Measurements from ENCODE around the gene CUL4A.
"Not testable (repeated sequence)": the region's sequence is repeated elsewhere in the genome, so short reads cannot be mapped to it uniquely, and the experiment has no call there.

CUL4A gene

DNA sequence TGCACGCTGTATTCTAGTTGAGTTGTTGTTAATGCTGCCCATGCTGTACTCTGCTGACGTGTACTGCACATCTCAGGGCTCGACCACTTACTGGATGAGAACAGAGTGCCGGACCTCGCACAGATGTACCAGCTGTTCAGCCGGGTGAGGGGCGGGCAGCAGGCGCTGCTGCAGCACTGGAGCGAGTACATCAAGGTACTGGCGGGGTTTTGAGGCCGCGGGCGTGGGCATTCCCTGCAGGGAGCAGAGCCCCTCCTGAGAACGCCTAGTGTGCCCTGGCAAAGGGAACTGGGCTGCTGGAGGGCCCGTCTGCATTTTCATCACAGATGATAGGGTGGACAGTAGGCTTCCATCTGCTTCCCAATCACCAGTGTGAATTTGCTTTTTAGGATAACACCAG lies 29.9 kb downstream of the CUL4A start:
- no peak for DNase-seq (ENCODE audit: low spot score)

DNA sequence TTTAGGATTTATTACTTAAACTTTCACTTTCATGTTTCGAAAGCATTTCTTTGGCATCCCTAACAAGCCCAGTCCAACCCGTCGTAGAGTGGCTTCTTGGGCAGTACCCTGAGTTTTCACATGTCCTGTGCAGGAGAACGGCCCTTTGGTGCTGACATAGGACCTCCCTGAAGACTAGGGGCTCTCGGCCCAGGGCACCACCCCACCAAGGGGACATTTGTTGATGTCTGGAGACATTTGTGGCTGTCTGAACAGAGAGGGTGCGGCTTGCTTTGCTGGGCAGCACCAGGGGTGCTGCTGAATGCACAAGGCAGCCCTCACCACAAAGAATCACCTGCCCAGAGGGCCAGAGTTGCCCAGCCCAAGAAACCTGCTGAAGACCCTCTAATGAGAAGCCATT lies 30.6 kb downstream of the CUL4A start:
- no peak for DNase-seq (ENCODE audit: low spot score)

DNA sequence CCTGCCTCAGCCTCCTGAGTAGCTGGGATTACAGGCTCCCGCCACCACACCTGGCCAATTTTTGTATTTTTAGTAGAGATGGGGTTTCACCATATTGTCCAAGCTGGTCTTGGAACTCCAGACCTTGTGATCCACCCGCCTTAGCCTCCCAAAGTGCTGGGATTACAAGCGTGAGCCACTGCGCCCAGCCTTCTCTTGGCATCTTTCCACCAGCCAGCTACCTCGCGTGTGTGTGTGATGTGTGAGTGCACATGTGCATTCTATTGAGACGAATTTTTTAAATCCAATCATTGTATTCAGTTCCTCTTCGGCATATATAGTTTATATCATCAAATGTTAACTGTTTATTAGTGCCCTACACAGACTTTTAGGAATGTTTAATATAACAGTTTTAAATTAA lies 32.2 kb downstream of the CUL4A start:
- not testable (repeated sequence) for DNase-seq (ENCODE audit: low spot score)

DNA sequence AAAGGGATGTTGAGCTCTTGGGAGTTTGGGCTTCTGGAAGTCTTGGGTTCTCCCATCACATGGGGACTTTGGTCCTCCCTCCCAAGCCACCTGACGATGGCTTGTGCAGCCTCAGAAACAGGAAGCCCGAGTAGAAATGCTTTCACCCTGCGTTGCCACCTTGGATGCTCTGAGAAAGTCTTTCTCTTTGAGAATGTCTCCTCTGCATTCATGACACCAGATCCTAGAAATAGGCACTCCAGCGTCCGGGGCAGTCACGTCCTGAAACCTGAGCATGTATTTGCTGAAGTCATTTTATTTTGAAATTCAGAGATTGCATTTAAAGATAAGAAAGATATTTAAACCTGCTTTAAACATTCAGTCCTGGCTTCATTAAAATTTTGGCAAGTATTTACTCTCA lies 34.4 kb downstream of the CUL4A start:
- no peak for DNase-seq (ENCODE audit: low spot score)

DNA sequence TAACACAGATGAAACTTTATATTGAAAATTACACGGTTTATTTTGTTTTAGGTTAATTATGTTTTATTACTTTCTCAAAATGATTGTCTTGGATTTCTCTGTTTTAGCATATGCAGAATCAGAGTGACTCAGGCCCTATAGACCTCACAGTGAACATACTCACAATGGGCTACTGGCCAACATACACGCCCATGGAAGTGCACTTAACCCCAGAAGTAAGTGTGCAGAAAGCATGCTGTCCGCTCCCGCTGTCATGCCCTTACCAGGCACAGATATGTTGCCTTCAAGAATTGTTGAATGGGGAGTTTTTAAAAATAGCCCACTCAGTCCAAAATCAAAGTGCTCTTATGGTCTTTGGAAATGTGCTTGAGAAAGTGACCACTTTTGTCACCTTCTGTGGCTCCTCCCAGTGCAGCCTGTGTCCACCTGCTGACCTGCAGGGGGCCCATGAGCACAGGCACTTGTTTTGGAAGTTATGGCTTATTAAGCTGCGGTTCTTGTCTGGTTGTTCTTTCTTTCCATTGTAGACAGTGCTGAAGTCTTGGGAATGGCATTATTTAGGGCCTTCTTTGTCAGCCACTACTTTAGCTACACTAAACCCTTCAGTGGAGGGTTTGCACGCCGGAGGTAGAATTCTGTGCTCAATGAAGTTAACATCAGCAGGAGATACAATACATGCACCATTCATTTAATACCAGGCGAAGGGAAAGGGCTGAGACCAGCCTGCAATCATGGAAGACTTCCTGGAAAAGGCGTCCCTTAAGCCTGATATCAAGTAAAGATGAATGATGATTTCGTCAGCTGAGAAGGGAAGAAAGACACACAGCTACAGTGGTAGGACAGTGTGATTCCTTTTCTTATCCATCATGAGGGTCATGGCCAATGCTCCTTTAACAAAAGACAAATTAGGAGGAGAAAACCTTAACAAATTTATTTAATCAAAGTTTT lies 36.7 kb downstream of the CUL4A start:
- no peak for DNase-seq (ENCODE audit: low spot score)

DNA sequence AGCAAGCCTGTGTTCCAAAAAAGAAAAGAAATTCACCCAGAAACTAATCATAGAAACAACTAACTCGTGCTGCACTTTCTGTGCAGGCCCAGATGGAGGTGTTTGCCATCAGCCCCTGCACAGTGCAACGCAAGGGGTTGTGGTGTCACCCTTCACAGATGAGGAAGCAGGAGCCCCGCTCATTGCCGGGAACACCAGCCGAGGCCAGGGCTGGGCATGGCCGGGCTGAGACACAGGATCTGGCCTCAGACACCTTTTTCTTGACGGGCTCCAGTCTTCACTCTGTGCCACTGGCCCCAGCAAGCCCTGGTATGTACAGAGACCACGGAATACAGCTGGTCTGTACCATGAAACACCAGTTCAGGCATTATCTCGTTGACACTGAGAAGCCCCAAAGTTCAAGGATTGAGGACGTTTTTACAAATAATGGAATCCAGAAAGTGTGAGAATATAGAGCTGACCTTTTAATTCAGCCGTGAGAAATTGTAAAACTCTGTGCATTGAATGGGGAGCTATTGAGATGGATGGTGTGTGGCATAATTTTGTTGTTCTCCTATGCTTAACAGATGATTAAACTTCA lies 43.2 kb downstream of the CUL4A start:
- DNase-seq (ENCODE audit: low spot score), result no peak

DNA sequence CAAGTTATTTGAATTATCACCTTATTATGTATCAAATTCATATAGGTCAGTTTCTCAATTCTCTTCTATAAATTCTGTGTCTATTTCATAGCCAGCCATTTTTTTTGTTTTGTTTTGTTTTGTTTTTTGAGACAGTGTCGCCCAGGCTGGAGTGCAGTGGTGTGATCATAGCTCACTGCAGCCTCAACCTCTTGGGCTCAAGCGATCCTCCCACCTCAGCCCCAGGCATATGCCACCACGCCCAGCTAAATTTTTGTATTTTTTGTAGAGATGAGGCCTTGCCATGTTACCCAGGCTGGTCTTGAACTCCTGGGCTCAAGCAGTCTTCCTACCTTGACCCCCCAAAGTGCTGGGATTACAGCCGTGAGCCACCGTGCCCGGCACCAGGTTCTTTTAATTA lies 48.5 kb downstream of the CUL4A start:
- not testable (repeated sequence) for DNase-seq (ENCODE audit: low spot score)

DNA sequence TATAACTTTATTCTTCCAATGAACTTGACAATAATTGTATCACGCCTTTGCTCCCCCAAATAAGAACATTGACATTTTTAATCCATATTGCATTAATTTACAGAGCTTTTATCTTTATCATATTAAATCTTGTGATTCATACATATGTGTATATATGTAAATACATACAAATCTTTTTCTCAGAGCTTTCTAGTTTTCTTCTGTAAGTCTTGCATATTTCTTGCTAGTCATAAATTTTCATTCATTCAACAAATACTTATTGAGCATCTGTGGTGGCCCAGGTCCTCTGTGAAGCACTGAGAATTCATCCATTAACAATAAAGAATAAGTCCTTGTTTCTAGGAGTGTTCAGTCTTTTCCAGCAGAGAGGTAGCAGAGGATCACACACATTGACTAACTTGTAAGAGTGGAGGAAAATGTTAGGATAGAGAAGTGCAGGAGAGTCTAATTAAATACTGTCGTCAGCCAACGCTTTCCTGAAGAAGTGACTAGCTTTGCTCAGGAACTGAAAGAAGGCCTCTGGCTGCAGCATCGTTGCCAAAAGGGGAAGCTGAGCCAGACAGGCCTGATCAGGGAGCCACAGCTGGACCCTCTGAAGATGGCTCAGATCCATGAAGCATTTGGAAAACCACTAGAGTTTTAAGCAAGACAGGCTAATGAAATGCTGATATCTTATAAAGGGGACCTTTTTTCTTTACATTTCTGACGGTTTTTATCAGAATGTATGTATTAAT lies 49.1 kb downstream of the CUL4A start:
- DNase-seq (ENCODE audit: low spot score), result peak; percentile 55

DNA sequence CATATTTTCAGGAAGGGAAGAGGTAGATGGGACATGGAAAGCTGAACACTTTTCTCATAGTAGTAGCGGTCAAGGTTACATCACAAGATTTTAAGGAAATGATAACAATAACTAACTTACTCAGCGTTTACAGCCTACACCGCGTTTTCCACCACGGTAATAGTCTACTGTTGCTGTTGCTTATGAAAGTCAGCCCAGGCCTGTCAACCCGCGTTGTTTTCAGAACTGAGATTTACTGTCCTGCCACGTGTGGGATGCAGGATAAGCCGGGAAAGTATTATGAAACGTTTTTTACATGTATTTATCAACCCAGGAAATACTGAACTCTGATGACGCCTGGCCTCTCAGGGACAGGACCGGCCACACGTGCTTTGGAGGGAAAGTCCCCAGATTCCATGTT lies 51.6 kb downstream of the CUL4A start:
- DNase-seq (ENCODE audit: low spot score), result no peak

DNA sequence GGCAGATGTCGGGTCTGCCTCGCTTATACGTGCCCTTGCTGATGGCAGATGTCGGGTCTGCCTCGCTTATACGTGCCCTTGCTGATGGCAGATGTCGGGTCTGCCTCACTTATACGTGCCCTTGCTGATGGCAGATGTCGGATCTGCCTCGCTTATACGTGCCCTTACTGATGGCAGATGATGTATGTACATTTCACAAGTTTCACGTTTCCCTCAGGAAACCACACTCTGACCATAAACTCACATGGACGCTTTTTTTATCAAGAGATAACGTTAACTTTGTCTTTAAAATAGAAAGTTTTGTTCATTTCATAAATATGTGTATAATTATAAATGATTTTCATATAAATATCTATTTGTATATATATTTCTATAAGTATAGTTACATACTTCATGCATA lies 53.6 kb downstream of the CUL4A start:
- DNase-seq (ENCODE audit: low spot score), result not testable (repeated sequence)

DNA sequence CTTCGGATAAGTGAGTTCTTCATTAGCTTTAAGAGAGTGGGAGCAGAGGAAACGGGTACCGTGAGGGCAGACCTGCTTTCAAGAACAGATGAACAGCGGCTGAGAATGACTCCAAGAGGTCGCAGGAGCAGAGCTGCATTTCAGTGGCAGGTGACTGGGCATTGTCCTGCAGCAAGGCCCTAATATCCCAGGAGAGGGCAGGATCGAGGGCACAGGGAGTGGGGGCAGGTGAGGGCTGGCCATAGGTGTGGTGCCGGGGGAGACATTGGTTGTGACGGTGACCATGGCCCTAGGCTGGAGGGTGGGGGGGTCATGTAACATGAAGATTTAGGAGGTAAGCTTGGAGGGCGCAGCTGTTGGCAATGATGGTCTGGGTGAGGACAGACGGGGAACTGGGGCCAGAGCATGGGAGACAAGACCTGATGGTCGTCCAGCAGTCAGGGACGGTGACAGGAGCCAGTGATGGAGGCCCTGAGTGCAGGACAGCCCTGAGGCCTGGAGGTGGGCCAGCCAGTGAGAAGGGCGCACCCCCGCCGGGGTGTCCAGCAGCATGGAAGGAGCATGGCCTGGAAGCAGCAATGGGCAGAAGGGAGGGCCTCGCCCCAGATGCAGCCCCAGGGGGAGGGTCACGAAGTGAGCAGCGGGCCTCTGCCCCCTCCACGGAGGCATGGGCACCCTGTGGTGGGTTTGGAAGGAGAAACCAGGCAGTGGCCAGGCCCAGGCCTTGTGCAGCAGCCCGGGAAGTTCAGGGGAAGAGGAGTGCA lies 58.4 kb downstream of the CUL4A start:
- DNase-seq (ENCODE audit: low spot score), result no peak

DNA sequence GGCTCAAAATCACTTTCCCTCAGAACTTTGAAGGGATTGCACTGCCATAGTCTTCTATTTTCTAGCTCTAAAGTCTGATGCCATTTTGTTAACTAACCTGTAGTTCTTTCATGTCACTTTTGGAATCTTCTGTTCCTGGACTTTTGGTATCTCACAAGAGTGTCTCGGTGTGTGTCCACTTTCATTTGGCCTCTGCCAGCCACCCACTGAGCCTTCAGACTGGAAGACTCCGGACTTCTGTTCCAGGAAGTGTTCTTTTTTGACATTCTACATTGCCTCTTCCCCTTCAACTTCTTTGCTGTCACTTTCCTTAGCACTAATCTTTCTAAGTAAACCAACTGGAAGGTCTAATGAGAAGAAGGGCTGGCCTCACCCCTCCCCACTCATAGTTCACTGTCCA lies 62.6 kb downstream of the CUL4A start:
- no peak for DNase-seq (ENCODE audit: low spot score)

DNA sequence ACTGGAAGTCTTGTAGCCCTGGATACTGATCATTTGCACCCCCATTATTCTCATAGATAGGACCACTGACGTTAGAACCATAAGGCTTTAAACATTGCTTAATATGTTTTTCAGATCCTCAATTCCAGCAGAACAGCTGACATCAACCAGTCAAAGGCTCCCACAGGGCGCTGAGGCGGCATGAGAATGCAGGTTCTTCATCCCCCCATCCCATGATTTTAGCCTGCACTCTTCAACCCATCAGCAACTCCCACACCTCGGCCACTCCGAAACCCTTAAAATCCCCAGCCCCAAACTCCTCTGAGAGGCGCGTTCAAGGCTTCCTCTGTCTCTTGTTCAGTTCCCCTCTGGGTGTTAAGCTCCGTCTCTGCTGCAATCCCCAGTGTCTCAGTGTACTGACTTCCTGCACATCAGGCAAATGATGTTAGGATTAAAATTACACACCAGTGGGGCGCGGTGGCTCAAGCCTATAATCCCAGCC lies 63.3 kb downstream of the CUL4A start:
- peak; percentile 12 for DNase-seq (ENCODE audit: low spot score)

DNA sequence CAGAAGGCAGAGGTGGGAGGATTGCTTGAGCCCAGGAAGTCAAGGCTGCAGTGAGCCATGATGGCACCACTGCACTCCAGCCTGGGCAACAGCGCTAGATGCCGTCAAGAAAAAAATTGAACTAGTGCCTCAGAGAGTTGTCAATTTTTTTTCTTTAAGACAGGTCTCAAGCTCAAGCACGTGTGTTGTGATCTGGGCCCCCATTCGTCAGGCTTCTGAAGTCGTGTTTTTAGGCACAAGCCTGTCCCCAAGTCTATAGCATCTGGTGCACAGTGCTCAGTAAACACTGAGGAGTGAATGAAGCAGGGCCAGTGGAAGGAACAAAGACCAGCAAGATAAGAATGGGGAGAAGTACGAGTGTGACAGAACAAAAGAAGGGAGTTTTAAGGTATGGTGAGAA lies 63.9 kb downstream of the CUL4A start:
- no peak for DNase-seq (ENCODE audit: low spot score)

DNA sequence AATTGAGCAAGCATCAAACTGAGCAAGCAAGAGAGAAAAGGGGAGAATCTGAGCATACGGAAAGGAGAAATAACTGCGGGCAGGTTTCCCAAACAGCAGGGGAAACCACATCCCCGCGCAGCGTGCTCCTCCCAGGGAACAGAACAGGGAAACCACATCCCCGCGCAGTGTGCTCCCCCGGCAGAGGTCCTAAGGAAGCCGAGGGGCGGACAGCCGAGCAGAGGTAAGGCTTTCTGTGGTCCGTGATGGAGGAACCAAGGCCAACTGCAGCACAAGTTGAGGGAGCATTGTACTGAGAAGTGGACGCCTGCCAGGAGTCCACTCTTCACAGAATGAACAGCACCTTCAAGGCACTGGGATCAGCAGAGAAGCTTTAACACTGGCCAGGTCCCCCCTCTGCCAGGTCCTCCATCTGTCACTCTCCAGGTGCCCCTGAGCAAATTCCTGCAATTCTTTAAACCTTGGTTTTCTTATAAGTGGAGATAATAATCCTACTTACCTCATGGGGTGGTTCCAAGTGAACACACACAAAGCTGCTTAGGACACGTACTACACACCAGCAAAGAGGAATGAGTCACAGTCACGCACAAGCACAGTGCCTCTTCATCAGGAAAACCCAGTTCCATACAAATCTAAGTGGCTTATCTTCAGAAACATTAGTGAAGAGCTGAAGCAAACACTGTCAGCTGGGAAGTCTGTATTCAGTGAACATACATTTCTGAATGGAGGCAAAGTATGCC lies 64.6 kb downstream of the CUL4A start:
- DNase-seq (ENCODE audit: low spot score), result no peak

DNA sequence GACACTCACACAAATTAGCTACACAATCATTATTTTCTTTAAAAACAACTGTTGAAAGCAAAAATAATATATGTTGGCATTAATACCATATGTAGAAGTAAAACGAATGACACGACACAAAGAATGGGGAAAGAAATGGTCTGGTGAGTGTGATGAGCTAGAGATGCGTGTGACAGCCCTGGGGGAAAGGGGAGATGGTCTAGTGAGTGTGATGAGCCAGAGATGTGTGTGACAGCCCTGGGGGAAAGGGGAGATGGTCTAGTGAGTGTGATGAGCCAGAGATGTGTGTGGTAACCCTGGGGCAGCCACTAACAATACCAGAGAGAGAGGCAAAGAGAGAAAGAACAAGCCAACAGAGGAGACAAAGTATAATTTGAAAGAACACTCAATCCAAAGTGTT lies 65.3 kb downstream of the CUL4A start:
- DNase-seq (ENCODE audit: low spot score), result no peak

DNA sequence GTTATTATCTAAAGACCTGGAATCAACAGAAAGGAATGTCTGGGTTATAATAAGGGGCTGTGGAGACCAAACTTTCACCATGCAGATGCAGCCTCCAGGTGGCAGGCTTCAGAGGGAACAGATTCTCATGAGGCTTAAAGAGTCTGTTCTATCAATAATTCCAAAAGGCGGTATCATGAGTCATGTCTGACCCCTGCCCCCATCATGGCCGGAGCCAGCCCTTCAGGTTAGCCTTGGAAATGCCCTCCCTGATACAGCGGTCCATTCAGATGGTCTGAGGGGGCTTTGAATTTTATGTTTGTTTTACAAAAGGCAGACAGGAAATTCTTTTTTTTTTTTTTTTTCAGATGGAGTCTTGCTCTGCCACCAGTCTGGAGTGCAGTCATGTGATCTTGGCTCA lies 66.0 kb downstream of the CUL4A start:
- DNase-seq (ENCODE audit: low spot score), result no peak

DNA sequence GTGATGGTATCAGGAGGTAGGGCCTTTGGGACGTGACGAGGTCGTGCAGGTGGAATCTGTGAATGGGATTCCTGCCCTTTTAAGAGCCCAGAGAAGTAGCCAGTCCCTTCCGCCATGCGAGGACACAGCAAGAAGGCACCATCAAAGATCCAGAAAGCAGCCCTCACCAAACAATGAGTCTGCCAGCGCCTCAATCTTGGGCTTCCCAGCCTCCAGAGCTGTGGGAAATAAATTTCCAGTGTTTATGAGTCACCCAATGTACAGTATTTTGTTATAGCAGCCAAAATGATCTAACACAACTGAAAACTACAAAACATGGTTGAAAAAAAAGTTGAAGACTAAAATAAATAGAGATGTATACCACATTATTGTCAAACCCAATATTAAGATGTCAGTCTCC lies 70.7 kb downstream of the CUL4A start:
- DNase-seq (ENCODE audit: low spot score), result no peak

DNA sequence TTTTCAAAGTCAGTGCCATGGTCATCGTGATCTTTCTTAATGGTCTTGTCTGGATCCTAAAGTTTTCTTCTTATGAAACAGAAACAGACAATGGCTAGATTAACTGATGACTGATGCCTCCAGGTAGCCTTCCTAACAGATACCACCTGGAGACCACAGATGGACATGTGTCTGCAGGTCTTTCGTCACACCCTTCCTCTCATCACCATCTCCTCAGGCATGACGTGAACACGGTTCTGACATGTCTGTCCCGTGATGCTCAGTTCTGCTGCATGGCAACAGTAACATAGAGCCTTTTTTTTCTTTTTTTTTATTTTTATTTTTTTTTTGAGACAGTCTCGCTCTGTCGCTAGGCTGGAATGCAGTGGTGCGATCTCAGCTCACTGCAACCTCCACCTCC lies 74.5 kb downstream of the CUL4A start:
- DNase-seq (ENCODE audit: low spot score), result no peak

DNA sequence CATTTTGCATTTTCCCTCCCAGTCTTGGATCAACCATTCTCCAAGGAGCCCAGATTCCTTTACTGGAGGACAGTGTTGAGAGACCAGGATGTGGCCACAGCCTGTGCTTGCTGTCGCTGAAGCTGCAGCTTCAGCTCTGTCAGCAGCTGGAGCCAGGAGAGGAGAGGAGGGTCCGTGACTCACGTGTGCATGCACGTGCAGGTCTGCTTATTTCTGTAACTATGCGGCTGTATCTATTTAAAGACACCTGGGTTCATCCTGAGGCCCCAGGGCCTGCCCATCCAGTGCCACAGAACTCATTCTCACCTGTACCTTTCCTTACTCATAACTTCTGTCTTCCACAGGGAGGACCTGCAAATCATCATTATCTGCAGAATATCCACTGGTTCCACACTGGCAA lies 79.5 kb downstream of the CUL4A start:
- no peak for DNase-seq (ENCODE audit: low spot score)

DNA sequence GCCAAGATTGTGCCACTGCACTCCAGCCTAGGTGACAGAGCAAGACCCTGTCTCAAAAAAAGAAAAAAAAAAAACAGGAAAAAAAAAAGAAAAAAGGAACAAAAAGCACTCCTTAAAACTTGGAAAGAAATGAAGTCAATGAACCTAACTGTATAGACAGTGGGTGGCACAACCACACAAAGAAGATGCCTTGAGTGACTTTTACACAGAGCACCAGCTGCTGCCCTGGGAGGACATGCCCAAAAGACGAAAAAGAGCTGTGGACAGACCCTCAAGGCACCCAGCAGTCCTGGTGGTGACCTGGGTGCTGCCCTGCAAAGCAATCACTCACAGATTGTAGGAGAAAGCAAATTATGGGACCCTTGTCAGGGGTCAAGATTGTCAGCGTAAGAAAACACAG lies 81.7 kb downstream of the CUL4A start:
- no peak for DNase-seq (ENCODE audit: low spot score)
